NB4 (cell line): ENCODE results near the gene SNU13.

ENCODE experiments used
- POLR2A ChIP-seq: IDR thresholded peaks from 2 replicates; pipeline ENCODE4 v1.6.1; 2011; ENCODE audit warnings: mild to moderate bottlenecking; ENCODE audit not compliant: insufficient read length; ENCODE audit errors: extremely low read depth
- TF ChIP-seq, protein P1 (sequence below): IDR thresholded peaks from one replicate; pipeline ENCODE4 v1.5.1; 2012; ENCODE audit warnings: low read depth, low read length

DNA sequence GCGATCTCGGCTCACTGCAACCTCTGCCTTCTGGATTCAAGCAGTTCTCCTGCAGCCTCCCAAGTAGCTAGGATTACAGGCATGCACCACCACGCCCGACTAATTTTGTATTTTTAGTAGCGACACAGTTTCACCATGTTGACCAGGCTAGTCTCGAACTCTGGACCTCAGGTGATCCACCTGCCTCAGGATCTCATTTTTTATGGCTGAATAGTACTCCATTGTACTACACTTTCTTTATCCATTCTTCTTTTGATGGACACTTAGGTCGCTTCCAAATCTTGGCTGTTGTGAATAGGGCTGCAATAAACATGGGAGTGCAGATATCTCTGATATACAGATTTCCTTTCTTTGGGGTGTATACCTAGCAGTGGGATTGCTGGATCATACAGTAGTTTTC lies 46.8 kb downstream of the SNU13 start:
- TF ChIP-seq, protein P1, sequence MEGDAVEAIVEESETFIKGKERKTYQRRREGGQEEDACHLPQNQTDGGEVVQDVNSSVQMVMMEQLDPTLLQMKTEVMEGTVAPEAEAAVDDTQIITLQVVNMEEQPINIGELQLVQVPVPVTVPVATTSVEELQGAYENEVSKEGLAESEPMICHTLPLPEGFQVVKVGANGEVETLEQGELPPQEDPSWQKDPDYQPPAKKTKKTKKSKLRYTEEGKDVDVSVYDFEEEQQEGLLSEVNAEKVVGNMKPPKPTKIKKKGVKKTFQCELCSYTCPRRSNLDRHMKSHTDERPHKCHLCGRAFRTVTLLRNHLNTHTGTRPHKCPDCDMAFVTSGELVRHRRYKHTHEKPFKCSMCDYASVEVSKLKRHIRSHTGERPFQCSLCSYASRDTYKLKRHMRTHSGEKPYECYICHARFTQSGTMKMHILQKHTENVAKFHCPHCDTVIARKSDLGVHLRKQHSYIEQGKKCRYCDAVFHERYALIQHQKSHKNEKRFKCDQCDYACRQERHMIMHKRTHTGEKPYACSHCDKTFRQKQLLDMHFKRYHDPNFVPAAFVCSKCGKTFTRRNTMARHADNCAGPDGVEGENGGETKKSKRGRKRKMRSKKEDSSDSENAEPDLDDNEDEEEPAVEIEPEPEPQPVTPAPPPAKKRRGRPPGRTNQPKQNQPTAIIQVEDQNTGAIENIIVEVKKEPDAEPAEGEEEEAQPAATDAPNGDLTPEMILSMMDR: no peak
- no peak for TF ChIP-seq POLR2A
